ENCODE results near the gene GCM1. TPM values are rescaled to one million over a fixed set of nuclear protein-coding genes. Genes with fewer than 3 reads are reported as not detected.

Gene GCM1
- 0.48 TPM in 1 of 2 replicates, not detected in the other for polyA plus RNA-seq

GRCh38 chr6:53148684-53149083, at the start of gene GCM1:
TSS of gene GCM1 (minus strand) at chr6:53148841. CDS start at chr6:53145632, 3,209 bp downstream.

Other genes with a start within 250 kb of the GCM1 start
- not detected in 2 replicates for gene GSTA3, start 239.1 kb downstream of the GCM1 start, polyA plus RNA-seq
- 121 and 151 TPM in 2 replicates for gene GSTA4, start 153.6 kb downstream of the GCM1 start, polyA plus RNA-seq
- 3.9 and 5.0 TPM in 2 replicates for gene CILK1, start 87.0 kb downstream of the GCM1 start, polyA plus RNA-seq
- gene FBXO9, start 83.4 kb downstream of the GCM1 start, polyA plus RNA-seq: 31.1 and 41.4 TPM in 2 replicates
- 70.2 and 95.3 TPM in 2 replicates for gene ELOVL5, start 200.1 kb upstream of the GCM1 start, polyA plus RNA-seq